HepG2 (cell line): ENCODE results near the gene VARS1. TPM values are rescaled to one million over a fixed set of nuclear protein-coding genes. Genes with fewer than 3 reads are reported as not detected.

ENCODE experiments used
- ATM ChIP-seq: fragments of 450-650 bp; IDR thresholded peaks from 2 replicates; pipeline ENCODE4 v1.7.1; 2017; ENCODE audit warnings: mild to moderate bottlenecking, borderline replicate concordance
- MLLT10 ChIP-seq: sonication (generic); formaldehyde crosslinking; IDR thresholded peaks from 2 replicates; pipeline ENCODE4 v1.4.0; 2020; ENCODE audit warnings: missing genetic modification reagents
- PREB ChIP-seq: sonication (generic); formaldehyde crosslinking; IDR thresholded peaks from 2 replicates; pipeline ENCODE4 v1.4.0; 2020; ENCODE audit warnings: missing genetic modification reagents
- RAD51 ChIP-seq: fragments of 450-650 bp; IDR thresholded peaks from 2 replicates; pipeline ENCODE4 v1.6.1; 2016; ENCODE audit warnings: borderline replicate concordance
- RARG ChIP-seq: sonication (generic); formaldehyde crosslinking; IDR thresholded peaks from 2 replicates; pipeline ENCODE4 v1.4.0; 2020; ENCODE audit warnings: low read depth, mild to moderate bottlenecking, missing genetic modification reagents
- SMYD3 ChIP-seq: sonication (generic); formaldehyde crosslinking; IDR thresholded peaks from 2 replicates; pipeline ENCODE4 v1.8.1; 2023; ENCODE audit warnings: mild to moderate bottlenecking, missing genetic modification reagents
- ZBTB40 ChIP-seq, 2 experiments: fragments of 450-650 bp in 1 of 2; sonication (generic) in 1 of 2; formaldehyde crosslinking in 1 of 2; IDR thresholded peaks; 2 replicates each; pipeline versions ENCODE4 v1.6.1 to v1.8.0; 2016 to 2022; ENCODE audit warnings: antibody characterized with exemption in 1 of 2, mild to moderate bottlenecking in 1 of 2, missing genetic modification reagents in 1 of 2
- ZMYM3 ChIP-seq: sonication (generic); formaldehyde crosslinking; IDR thresholded peaks from 2 replicates; pipeline ENCODE4 v1.5.1; 2020; ENCODE audit warnings: mild to moderate bottlenecking, missing genetic modification reagents
- ZNF557 ChIP-seq: sonication (generic); formaldehyde crosslinking; IDR thresholded peaks from 2 replicates; pipeline ENCODE4 v1.4.0; 2020; ENCODE audit warnings: missing genetic modification reagents
- polyA plus RNA-seq, 8 experiments: library from polyadenylated mRNA; depleted of rRNA in 3 of 8; stranded (reverse) in 7 of 8; unstranded in 1 of 8; fragments of >200 nt; fragmentation: Illumina TruSeq in 4 of 8; extraction: Trizol in 4 of 8; gene quantifications; 2 replicates each; pipeline versions ENCODE4 v1.2.1 to v1.2.3, GENCODE V29; 2011 to 2016; ENCODE audit warnings: low read depth in 4 of 8, missing spikeins in 1 of 8, mixed read lengths in 1 of 8; ENCODE audit not compliant: insufficient read depth in 1 of 8
- total RNA-seq, 5 experiments: library from RNA; depleted of rRNA; stranded (reverse); fragments of >200 nt; fragmentation: Illumina TruSeq; extraction: Trizol; gene quantifications; 2 replicates each; pipeline ENCODE4 v1.2.3, GENCODE V29; 2016; ENCODE audit warnings: low read depth in 1 of 5
- TF ChIP-seq, protein P1 (sequence below): sonication (generic); formaldehyde crosslinking; conservative IDR thresholded peaks from 2 replicates; pipeline ENCODE4 v1.4.0; 2020; ENCODE audit warnings: missing genetic modification reagents
- TF ChIP-seq, protein P2 (sequence below): sonication (generic); formaldehyde crosslinking; IDR thresholded peaks from 2 replicates; pipeline ENCODE4 v1.4.0; 2020; ENCODE audit warnings: mild to moderate bottlenecking, missing genetic modification reagents

VARS1 gene
- total and polyA plus RNA-seq, 2 of the 13 experiments (the other 11 are each of a cell fraction or from before 2014, with no cell fraction given) = 14.7 to 56.1 TPM

GRCh38 chr6:31769684-31770371, 25.7 kb downstream of the VARS1 start (continued):
- TF ChIP-seq, protein P1, sequence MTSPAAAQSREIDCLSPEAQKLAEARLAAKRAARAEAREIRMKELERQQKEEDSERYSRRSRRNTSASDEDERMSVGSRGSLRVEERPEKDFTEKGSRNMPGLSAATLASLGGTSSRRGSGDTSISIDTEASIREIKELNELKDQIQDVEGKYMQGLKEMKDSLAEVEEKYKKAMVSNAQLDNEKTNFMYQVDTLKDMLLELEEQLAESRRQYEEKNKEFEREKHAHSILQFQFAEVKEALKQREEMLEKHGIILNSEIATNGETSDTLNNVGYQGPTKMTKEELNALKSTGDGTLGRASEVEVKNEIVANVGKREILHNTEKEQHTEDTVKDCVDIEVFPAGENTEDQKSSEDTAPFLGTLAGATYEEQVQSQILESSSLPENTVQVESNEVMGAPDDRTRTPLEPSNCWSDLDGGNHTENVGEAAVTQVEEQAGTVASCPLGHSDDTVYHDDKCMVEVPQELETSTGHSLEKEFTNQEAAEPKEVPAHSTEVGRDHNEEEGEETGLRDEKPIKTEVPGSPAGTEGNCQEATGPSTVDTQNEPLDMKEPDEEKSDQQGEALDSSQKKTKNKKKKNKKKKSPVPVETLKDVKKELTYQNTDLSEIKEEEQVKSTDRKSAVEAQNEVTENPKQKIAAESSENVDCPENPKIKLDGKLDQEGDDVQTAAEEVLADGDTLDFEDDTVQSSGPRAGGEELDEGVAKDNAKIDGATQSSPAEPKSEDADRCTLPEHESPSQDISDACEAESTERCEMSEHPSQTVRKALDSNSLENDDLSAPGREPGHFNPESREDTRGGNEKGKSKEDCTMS (CRISPR knock-in tag) = no peak
- TF ChIP-seq MLLT10 (CRISPR knock-in tag) (no peak), SMYD3 (CRISPR knock-in tag) (no peak), ZNF557 (CRISPR knock-in tag) (no peak), RAD51 (no peak), ATM (no peak), PREB (no peak), ZBTB40 (IDR thresholded peaks at IDR 0.05) (no peak), ZBTB40 (CRISPR knock-in tag; IDR thresholded peaks at IDR 0.05) (no peak), RARG (CRISPR knock-in tag) (no peak), ZMYM3 (CRISPR knock-in tag) (peak; percentile 46; the same call in 1 of the 2 replicates)
- TF ChIP-seq, protein P2, sequence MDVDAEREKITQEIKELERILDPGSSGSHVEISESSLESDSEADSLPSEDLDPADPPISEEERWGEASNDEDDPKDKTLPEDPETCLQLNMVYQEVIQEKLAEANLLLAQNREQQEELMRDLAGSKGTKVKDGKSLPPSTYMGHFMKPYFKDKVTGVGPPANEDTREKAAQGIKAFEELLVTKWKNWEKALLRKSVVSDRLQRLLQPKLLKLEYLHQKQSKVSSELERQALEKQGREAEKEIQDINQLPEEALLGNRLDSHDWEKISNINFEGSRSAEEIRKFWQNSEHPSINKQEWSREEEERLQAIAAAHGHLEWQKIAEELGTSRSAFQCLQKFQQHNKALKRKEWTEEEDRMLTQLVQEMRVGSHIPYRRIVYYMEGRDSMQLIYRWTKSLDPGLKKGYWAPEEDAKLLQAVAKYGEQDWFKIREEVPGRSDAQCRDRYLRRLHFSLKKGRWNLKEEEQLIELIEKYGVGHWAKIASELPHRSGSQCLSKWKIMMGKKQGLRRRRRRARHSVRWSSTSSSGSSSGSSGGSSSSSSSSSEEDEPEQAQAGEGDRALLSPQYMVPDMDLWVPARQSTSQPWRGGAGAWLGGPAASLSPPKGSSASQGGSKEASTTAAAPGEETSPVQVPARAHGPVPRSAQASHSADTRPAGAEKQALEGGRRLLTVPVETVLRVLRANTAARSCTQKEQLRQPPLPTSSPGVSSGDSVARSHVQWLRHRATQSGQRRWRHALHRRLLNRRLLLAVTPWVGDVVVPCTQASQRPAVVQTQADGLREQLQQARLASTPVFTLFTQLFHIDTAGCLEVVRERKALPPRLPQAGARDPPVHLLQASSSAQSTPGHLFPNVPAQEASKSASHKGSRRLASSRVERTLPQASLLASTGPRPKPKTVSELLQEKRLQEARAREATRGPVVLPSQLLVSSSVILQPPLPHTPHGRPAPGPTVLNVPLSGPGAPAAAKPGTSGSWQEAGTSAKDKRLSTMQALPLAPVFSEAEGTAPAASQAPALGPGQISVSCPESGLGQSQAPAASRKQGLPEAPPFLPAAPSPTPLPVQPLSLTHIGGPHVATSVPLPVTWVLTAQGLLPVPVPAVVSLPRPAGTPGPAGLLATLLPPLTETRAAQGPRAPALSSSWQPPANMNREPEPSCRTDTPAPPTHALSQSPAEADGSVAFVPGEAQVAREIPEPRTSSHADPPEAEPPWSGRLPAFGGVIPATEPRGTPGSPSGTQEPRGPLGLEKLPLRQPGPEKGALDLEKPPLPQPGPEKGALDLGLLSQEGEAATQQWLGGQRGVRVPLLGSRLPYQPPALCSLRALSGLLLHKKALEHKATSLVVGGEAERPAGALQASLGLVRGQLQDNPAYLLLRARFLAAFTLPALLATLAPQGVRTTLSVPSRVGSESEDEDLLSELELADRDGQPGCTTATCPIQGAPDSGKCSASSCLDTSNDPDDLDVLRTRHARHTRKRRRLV (CRISPR knock-in tag) = no peak
